Muscle of arm (tissue), 12 donors: Measurements from ENCODE around the gene COL2A1. TPM values are rescaled to one million over a fixed set of nuclear protein-coding genes. Genes with fewer than 3 reads are reported as not detected.
A peak's percentile ranks its signal among the peaks of the same experiment; 100 is the strongest.
"Not testable (repeated sequence)": the region's sequence is repeated elsewhere in the genome, so short reads cannot be mapped to it uniquely, and the experiment has no call there.

Source experiments
- DNase-seq: peaks from one replicate; pipeline ENCODE4 v3.0.0-alpha.2; 2013
- polyA plus RNA-seq, 12 donors: library from polyadenylated mRNA; unstranded; fragments of 120-200 nt; gene quantifications; one replicate each; pipeline ENCODE4 v1.2.1, GENCODE V29; 2013; ENCODE audit not compliant: insufficient read length in 12 of 12

Gene COL2A1
- polyA plus RNA-seq, 12 donors, result 13.9 to 78.9 (median 25.9) TPM; not detected in 1

DNA sequence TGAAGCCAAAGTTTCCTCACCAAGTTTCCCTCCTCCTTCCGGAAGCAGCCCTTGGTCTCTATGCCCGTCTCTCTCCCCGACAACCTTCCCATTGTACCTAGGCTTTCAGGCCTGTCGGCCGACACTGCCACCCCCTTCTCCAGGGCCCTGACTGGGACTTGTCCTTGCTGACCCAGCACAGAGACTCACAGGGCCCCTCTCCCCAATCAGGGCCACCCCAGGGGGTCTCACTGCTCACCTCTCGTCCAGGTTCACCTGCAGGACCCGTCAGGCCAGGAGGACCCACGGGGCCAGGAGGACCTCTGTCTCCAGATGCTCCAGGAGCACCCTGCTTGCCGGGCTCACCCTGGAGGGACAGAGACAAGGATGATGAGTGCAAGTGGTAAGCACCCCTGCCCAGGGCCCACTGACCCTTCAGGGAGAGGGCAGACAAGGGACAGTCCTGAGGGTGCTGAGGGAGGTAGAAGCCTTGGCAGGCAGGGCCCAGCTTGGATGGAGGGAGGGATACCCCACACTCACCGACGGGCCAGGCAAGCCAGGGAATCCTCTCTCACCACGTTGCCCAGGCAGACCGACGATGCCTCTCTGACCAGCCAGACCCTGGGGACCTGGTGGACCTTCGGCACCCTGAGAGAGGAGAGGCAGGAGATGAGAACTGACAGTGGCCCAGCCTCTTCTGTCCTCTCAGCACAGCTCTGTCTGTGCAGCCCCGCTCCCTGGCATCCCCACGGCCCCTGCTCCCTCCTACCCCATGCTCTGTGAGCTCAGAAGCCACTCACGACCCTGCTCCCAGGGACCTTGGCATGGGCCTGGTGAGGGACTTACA lies 26.3 kb downstream of the COL2A1 start:
- DNase-seq, result no peak

DNA sequence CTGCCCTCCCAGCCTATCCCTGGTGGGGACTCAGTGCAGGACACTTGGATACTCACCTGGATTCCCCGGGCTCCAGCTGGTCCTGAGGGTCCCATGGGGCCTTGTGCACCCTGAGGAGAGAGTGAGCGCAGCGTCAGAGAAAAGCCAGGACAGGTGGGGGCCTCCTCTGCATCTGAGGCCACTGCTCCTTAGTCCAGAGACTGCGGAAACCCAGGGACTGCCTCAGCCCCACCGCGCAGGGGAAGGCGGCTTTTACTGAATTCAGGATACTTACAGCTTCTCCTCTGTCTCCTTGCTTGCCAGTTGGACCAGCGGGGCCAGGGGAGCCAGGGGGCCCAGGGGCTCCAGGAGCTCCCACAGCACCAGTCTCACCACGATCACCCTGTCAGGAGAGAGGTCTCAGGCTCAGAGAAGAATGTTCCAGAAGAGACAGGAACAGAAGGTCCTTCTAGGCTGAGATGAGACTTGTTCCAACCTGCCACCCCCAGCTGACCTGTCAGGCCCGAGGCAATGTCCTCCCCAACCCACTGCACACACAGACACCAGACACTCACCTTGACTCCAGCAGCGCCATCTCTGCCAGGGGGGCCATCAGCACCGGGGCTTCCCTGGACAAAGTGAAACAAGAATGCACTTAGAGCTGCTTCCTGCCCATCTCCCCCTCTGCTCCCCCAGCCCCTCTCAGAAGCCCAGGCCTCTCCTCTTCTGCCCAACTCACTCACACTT lies 27.1 kb downstream of the COL2A1 start:
- DNase-seq, result no peak

DNA sequence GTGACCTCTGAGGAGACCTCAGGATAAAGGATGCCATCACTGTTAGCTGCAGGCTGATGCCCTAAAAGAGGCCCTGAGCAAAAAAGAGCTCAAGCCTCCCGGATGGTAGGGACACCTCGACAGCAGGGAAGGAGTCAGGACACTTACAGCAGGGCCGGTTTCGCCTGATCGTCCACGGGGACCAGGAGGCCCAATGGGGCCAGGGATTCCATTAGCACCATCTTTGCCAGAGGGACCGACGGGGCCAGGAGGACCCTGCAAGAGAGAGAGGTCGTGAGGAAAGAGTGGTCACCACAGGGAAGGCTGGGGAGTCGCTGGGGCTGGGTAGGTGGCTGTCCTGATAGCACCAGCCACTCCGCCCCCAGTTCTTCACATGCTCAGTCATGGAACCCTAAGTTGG lies 28.5 kb downstream of the COL2A1 start:
- no peak for DNase-seq

DNA sequence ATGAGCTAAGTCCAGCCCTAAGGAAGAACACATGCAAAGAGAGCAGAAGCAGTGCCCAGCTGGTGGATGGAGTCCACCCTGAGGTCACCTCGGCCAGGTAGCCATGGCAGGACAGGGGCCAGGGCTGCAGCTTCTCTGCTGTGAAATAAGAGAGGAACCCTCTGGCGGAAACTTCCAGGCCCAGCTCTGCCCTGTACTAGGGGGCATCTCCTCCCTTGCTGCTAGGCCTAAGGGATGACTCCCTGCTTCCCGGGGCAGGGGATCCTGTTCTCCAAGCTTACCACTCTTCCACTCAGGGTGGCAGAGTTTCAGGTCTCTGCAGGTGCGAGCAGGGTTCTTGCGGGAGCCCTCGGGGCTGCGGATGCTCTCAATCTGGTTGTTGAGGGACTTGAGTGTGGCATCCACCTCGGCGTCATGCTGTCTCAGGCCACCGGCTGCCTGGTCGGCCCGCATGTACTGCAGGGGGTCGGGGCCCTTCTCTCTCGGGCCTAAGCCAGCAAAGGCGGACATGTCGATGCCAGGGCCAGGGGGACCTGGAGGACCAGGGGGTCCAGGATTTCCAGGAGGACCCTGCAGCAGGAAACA lies 29.1 kb downstream of the COL2A1 start:
- DNase-seq, result no peak

DNA sequence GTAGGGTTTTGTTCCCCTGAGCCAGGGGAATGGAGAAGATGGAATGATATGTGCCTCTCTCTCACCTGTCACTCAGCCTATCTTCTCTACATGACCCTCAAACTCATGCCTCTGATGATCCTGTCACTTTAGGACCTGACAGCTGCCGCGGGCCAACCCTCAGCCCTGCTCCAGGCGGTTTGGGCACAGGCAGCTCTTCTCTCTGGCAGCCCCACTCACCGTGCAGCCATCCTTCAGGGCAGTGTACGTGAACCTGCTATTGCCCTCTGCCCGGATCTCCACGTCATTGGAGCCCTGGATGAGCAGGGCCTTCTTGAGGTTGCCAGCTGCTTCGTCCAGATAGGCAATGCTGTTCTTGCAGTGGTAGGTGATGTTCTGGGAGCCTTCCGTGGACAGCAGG lies 30.4 kb downstream of the COL2A1 start:
- no peak for DNase-seq

DNA sequence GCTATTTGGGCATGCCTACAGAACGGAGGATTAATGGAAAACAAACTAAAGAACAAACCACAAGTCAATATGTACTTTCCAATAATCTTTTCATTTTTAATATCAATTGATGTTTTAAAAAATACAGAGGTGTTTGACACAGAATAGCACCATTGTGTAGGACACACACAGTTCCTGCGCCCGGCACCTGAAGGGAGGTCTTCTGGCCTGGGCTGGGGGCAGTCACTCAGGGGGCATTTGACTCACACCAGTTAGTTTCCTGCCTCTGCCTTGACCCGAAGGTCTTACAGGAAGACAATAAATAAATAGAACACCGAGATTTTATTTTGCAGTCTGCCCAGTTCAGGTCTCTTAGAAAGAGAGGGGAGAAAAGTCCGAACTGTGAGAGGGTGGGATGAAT lies 31.4 kb downstream of the COL2A1 start:
- DNase-seq, result no peak

DNA sequence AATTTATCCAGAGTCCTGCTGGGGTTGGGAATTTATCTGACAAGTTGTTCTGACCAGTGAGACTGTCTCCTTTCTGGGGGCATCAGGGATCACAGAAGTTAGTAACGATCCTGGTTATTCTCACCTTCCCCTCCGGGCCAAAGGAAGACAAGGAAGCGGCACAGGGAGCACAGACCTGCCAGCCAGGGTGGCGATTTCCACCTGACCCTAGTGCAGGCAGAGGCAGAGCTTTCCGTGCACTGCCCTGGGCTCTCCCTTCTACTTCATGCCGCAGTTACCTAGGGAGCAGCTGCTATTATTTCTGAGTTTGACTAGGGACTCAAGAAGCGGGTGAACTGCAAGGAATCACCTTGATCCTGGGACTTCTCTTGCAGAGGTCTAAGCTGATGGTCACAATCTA lies 33.4 kb downstream of the COL2A1 start:
- DNase-seq, result no peak

DNA sequence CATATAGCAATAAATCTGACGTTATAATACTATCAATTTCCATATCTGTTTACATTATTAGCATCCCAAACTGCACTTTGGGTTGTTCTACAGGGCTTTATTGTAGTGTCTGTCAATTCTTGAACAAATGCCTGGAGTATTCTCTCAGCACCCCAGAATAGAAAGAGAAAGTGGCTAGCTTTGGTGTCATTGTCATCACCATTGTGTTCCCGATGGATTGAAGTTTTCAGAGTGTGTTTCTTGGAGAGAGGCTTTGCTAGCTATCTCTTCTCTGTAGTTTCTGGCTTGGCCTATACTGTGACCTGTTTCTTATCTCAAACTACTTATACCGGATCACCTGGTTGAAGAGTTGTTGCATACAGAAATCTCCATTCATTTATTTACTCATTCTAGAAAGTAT lies 34.4 kb downstream of the COL2A1 start:
- DNase-seq, result no peak

DNA sequence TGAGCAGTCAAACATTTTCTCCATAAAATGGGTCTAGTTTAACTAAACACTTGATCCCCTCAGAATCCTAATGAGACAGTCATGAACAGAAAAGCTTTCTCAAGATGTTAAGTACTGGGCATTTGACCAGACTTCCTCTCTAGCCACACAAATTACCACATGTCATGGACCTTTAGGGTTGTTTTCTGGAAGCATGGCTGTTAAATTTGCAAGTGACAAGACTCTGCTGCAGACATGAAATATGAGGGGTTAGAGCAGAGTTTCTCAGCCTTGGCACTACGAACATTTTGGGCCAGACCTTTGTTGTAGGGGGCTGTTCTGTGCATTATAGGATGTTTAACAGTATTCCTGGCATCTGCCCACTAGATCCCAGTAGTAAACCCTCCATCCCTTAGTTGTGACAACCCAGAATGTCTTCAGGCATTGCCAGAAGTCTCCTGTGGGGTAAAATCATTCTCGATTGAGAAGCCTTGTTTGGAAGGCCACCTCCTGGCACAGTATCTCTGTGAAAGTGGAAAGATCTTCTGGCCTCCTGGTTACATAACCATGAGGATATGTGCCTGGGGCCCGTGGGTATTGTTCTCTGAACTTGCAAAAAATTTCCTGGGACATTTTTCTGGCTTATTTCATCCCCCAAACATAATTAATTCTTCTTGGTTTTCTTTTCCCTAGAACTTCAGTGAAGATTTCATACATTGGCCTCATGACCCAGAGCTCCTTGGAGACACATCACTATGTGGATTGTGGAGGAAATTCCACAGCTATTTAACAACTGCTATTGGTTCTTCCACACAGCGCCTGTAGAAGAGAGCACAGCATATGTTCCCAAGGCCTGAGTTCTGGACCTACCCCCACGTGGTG lies 36.6 kb downstream of the COL2A1 start:
- no peak for DNase-seq

DNA sequence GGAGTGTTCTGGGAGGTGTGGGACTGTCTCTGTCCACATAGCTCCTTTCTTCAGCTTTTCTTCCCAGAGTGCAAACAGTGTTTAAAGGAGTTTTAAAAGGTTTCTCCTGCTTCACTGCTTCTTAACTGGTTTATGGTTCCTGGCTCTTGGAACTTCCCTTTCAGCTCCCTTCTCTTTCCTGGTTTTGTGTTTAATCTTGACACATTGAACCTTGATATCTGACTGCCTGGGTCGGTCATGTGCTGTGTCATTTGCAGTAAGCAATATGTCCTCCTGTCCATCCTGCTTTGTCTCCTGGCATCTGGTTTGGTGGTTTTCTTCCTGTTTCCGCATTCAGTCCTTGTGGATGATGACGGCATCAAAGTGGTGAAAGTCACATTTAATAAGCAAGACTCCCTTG lies 38.7 kb downstream of the COL2A1 start:
- DNase-seq, result no peak

DNA sequence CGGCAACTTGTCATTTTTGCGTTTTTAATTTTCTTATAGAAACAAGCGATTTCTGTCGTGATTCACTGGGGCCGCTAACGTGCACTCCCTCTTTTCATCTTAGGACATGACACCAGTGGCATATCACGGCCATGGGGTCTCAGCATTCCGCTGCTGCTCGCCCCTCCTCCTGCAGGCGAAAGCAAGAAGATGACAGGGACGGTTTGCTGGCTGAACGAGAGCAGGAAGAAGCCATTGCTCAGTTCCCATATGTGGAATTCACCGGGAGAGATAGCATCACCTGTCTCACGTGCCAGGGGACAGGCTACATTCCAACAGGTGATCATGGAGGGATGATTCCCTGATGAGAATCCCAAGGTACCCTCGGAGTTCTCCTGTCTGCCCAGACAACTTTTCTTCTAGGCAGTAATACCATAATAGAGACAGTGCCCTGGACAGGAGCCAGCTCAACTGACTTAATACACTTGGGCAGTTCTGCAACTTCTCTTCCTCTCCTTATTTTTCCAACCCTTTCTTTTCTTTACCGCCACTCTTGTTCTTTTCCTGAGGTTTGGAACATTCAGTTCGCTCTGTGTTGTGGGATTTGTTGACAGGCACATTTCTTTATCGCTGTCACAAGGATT lies 40.1 kb downstream of the COL2A1 start:
- DNase-seq, result no peak

DNA sequence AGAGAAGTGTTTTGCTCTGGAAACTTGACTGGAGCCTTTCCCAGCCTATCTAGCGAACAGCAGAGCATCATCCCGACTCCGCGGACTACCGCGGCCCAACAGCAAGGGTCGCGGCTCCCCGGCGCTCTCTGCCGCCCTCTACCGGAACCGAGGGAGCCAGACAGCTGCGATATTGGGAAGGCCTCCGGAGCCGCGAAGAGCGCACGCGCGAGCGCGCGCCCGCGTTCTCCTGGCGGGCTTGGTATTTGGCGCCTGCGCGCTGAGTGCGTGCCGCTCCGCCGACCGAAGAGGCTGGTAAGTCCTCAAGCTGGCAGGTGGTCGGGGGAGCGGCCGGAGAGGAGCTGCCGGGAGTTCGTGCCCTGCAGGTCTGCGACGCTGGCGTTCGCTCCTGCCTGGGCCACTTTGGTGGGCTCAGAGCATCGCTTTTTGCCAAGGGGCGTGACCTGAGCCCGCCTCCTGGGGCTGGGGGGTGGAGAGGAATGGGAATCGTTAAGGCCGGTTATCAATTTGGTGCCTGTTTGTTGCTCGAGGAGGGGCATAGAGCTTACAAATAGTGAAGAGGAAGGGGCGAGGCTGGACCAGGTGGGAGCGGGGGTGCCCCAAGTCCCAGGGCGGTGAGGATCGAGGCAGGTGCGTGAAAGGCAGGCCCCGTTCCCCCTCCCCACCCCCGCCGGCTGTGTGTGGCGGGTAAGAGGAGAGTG lies 40.8 kb downstream of the COL2A1 start, which contains the start of gene TMEM106C:
TMEM106C (plus strand) TSS at position 257 of the 701 bp plus-strand sequence. CDS start 641 bp downstream, outside the sequence.
- peak; percentile 97 for DNase-seq

DNA sequence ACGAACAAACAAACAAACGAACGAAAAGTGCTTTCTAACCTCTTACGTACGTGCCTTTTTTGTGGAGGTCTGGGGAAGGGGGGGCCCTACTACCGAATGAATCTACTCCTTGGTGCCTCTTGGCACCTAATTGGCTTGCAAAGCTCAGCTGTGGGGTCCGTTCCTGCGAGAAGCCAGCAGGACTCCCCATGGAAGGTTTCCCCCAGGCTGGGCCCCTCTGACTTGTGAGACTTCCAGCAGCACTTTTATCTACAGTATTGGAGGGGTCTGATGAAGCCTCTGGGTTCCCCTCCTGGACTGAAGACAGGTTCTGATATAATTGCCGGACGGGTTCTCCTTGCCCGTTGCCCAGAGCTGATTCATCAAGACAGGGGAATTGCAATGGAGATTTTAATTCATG lies 42.1 kb downstream of the COL2A1 start:
- DNase-seq, result no peak

DNA sequence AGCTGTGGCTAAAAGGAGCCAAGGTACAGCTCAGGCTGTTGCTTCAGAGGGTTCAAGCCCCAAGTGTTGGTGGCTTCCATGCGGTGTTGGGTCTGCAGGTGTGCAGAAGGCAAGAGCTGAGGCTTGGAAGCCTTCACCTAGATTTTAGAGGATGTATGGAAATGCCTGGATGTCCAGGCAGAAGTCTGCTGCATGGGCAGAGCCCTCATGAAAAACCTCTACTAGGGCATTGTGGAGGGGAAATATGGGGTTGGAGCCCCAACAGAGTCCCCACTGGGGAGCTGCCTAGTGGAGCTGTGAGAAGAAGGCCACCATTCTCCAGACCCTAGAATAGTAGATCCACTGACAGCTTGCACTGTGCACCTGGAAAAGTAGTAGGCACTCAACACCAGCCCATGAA lies 46.6 kb downstream of the COL2A1 start:
- DNase-seq, result not testable (repeated sequence)

DNA sequence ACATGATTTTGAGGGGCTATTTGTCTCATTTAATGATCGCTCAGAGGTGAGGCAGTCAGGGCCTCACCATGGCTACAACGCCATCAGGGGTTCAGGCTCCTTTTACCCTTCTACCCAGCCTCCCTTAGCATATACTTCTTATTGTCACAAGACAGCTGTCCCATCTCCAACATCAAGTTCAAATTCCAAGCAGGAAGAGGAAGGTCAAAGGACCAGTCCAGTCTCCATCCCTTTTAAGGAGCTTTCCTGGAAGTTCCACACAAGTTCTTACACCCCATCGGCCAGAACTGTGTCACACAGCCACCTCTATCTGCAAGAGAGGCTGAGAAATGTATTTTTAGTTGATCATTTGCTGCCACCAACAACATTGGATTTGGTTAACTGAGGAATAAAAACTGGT lies 49.2 kb downstream of the COL2A1 start:
- DNase-seq, result no peak

DNA sequence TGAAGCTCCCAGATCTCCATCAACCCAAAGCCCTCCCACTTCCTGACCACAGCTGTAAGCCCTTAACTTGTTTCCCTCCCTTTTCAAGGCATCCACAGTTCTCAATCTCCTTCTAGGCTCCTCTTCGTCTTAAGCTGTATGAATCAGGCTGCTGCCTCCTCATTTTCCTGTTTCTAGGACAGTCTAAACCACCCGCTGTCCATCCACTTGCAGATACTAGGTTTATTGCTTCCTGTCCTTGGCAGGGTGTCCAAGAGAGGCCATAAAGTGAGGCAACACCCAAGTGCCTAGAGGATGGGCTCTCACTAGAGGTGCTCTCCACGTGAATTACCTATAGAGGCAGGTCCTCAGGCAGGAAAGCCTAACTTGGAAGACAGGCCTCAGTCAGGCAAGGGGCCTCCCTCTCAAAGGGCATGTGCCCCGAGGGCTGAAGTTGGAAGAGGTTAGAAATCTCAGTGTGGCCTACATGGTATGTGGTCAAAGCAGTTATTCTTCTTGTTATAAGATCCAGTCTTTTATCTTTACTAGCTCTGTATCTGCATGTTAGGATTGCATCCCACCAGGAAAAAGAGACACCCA lies 49.7 kb downstream of the COL2A1 start:
- DNase-seq, result no peak

DNA sequence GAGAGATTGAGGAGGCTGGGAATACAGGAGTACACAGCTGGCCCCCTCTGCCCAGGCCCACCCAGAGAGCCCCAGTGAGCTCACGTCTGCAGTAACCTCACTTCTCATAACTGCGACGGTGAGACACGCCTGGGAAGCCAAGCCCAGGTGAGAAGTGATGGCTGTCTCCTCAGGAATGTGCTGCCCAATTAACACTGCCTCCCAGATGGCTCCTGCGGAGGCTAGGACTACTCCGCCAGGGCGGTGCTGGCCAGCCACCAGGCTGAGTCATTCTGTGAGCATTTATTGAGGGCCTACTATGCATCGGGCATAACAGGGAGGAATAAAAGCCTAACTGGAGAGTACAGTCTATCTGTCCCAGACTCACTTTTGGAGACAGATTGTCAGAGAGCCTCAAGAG lies 50.2 kb downstream of the COL2A1 start:
- DNase-seq, result no peak

DNA sequence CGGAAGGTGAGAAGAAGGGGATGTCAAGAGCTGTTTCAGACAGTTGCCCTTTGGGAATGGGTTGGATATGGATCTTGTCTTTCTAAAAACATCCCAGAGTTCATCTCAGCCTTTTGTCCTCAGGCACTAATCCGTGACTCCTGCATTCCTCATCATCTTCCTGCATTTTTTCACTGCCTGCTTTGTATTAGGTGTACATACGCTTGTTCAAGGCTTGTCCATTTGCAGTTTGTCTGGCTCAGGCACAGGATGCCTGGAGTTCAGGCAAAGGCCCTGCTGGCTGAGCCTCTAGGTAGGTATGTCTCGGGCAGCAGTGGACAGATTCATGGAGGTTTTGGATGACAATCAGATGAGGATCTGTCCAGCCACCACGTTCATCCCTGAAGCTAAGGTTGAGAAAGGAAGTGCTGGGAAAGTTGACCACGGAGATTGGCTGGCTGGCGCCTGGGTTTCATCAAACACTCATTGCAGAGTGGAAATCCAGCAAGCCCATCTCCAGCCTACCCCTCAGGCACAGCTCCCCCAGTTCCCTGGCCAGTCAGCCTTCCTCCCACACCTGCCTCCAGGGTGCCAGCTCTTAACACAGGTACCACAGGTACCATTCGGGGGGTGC lies 53.3 kb downstream of the COL2A1 start:
- no peak for DNase-seq

DNA sequence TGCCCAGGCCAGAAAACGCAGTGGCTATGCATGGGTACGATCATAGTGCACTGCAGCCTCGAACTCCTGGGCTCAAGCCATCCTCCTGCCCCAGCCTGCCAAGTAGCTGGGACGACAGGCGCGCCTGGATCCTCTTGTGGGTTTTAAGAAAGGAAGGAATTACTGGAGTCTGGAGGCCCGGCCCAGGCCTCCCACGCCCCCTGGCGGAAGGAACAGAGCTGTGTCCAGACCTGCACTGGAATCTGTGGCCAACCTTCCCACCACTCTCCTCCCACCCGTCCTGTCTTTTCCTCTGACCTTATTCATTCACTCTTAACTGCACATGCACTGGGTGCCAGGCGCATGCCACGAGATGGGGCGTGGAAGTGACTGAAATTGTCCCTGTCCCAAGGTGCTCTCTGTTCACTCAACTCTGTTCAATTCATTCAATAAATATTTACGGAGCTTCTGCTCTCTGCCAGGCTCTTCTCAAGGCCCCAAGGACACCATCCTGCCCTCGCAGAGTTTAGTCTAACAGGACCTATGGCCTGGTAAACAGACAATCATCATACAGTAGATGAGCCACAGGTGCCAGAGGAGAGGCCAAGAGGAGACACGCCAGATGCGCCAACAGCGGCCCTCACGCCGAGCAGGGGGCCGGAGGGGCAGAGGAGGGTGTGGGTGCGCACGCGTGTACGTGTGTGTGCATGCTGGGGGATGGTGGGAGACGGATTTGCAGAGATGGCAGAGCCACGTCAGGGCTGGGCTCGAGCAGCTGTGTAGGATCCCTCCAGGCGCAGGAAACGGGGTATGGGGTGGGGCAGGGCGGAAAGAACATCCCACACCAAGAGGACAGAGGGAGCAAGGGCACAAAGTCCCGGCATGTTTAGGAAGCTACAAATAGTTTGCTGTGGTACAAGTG lies 54.6 kb downstream of the COL2A1 start:
- DNase-seq, result peak; percentile 70
